Measurements from ENCODE around the gene PLA2R1. TPM values are rescaled to one million over a fixed set of nuclear protein-coding genes. Genes with fewer than 3 reads are reported as not detected.

PLA2R1 gene
- total and polyA plus RNA-seq, 10 donors: 1.3 to 17.0 (median 10.1) TPM

- Histone ChIP-seq H3K27ac (peak overlapping the region in 1 of 8 donors; percentile 21), H3K4me1 (peaks cover 7 to 30% (median 12%) of the 10 kb centered on the region in 6 donors), H3K4me3 (no peak overlapping the region), H3K27me3 (replicated peaks in 1 of 7) (no peaks in the 10 kb centered on the region), H3K36me3 (no peaks in the 10 kb centered on the region), H3K9me3 (peaks cover 0 to 4% (median 0%) of the 10 kb centered on the region in 8 donors)
- 71 to 82% (median 81%) methylated on average over 7 of the region's 7 CpGs for WGBS, 5 donors
- intact Hi-C loops (cut with DNase I; ENCODE audit: low total_unique reads): no loop called here
- TF ChIP-seq POLR2AphosphoS5 (IDR thresholded peaks at IDR 0.05) (no peak), CTCF (IDR thresholded peaks at IDR 0.05 in 8 of 11, conservative IDR thresholded peaks at IDR 0.05 in 3 of 11) (no peak), POLR2A (IDR thresholded peaks at IDR 0.05) (no peak)
- no peak for DNase-seq
Observed at GRCh38 chr2:159982842-159983785, 79.3 kb downstream of the PLA2R1 start.

GRCh38 chr2:159982270-159982669, 80.1 kb downstream of the PLA2R1 start:
- H3K4me3 ChIP-seq: no peak overlapping the region
- H3K36me3 ChIP-seq: no peaks in the 10 kb centered on the region
- 8 to 15% (median 11%) methylated on average over 3 of the region's 3 CpGs for WGBS, 5 donors
- no peak for TF ChIP-seq POLR2AphosphoS5 (IDR thresholded peaks at IDR 0.05)
- no peak for TF ChIP-seq CTCF (IDR thresholded peaks at IDR 0.05 in 8 of 11, conservative IDR thresholded peaks at IDR 0.05 in 3 of 11)
- TF ChIP-seq POLR2A (IDR thresholded peaks at IDR 0.05): no peak
- no peaks in the 10 kb centered on the region for H3K27me3 ChIP-seq (replicated peaks in 1 of 7)
- H3K4me1 ChIP-seq: peaks cover 7 to 25% (median 9%) of the 10 kb centered on the region in 6 donors
- intact Hi-C loops (cut with DNase I; ENCODE audit: low total_unique reads): no loop called here
- H3K9me3 ChIP-seq: peaks cover 0 to 4% (median 0%) of the 10 kb centered on the region in 8 donors
- peak overlapping the region in 1 of 8 donors; percentile 2 for H3K27ac ChIP-seq
- no peak for DNase-seq

GRCh38 chr2:159976527-159977160, 85.8 kb downstream of the PLA2R1 start:
- intact Hi-C loops (cut with DNase I; ENCODE audit: low total_unique reads): no loop called here
- H3K4me1 ChIP-seq: peaks cover 0 to 5% (median 0%) of the 10 kb centered on the region in 6 donors
- H3K27ac ChIP-seq: no peak overlapping the region
- TF ChIP-seq POLR2AphosphoS5 (IDR thresholded peaks at IDR 0.05) (no peak), CTCF (IDR thresholded peaks at IDR 0.05 in 8 of 11, conservative IDR thresholded peaks at IDR 0.05 in 3 of 11) (no peak), POLR2A (IDR thresholded peaks at IDR 0.05) (no peak)
- no peak for DNase-seq
- H3K9me3 ChIP-seq: no peaks in the 10 kb centered on the region
- 61 to 66% (median 61%) methylated on average over 5 of the region's 5 CpGs for WGBS, 5 donors
- no peaks in the 10 kb centered on the region for H3K27me3 ChIP-seq (replicated peaks in 1 of 7)
- no peak overlapping the region for H3K4me3 ChIP-seq
- H3K36me3 ChIP-seq: no peaks in the 10 kb centered on the region

- 94 to 100% (median 100%) methylated on average over 1 of the region's 1 CpG for WGBS, 5 donors
- Histone ChIP-seq H3K27me3 (replicated peaks in 1 of 7) (no peaks in the 10 kb centered on the region), H3K4me3 (no peak overlapping the region), H3K27ac (no peak overlapping the region), H3K36me3 (no peaks in the 10 kb centered on the region), H3K9me3 (no peaks in the 10 kb centered on the region), H3K4me1 (peaks cover 0 to 5% (median 0%) of the 10 kb centered on the region in 6 donors)
- no peak for TF ChIP-seq CTCF (IDR thresholded peaks at IDR 0.05 in 8 of 11, conservative IDR thresholded peaks at IDR 0.05 in 3 of 11)
- TF ChIP-seq POLR2A (IDR thresholded peaks at IDR 0.05): no peak
- TF ChIP-seq POLR2AphosphoS5 (IDR thresholded peaks at IDR 0.05): no peak
- no peak for DNase-seq
- intact Hi-C loops (cut with DNase I; ENCODE audit: low total_unique reads): no loop called here
Observed at GRCh38 chr2:159973325-159973724, 89.1 kb downstream of the PLA2R1 start.
